Right lobe of liver (tissue), 6 donors: ENCODE results near the gene MYOCOS. TPM values are rescaled to one million over a fixed set of nuclear protein-coding genes. Genes with fewer than 3 reads are reported as not detected.

ENCODE experiments used
- ATAC-seq, 4 donors: fragments of 200-7000 bp; cut with Tn5 transposase; one replicate each; pipeline ENCODE4 v1.9.1; 2020; ENCODE audit warnings: mild to moderate bottlenecking in 4 of 4, moderate library complexity in 4 of 4
- DNase-seq, 3 donors: peaks; one replicate each; pipeline ENCODE4 v3.0.0-alpha.2; 2020
- H3K27ac ChIP-seq, 3 donors: fragments of 200-600 bp; one replicate each; pipeline ENCODE4 v1.8.0; 2022
- H3K27me3 ChIP-seq, 2 donors: fragments of 200-600 bp; one replicate each; pipeline ENCODE4 v1.8.0; 2022
- H3K36me3 ChIP-seq, 4 donors: fragments of 200-600 bp; sonication (generic) in 1 of 4; one replicate each; pipeline versions ENCODE4 v1.5.1 to v1.8.0; 2017 to 2022; ENCODE audit warnings: control low read depth in 1 of 4
- H3K4me1 ChIP-seq, 4 donors: fragments of 200-600 bp; sonication (generic) in 1 of 4; one replicate each; pipeline versions ENCODE4 v1.5.1 to v1.8.0; 2017 to 2022; ENCODE audit warnings: control low read depth in 1 of 4
- H3K4me3 ChIP-seq, 3 donors: fragments of 200-600 bp; one replicate each; pipeline ENCODE4 v1.8.0; 2022
- H3K9me3 ChIP-seq, 4 donors: fragments of 200-600 bp; sonication (generic) in 1 of 4; one replicate each; pipeline versions ENCODE4 v1.5.1 to v1.8.0; 2017 to 2022; ENCODE audit warnings: control low read depth in 1 of 4
- POLR2A ChIP-seq: fragments of 450-650 bp; IDR thresholded peaks from one replicate; pipeline ENCODE4 v1.6.1; 2017; ENCODE audit warnings: antibody characterized with exemption, mild to moderate bottlenecking
- WGBS: methylation state at CpG from one replicate; pipeline ENCODE4 v1.1.6; 2018; ENCODE audit warnings: low coverage, low lambda C conversion rate; ENCODE audit not compliant: insufficient coverage; ENCODE audit errors: missing lambda C conversion rate; 5-methylcytosine and 5-hydroxymethylcytosine counted together
- intact Hi-C, 2 donors: fragments of 100-400 bp; cut with DNase I; formaldehyde crosslinking; loops; one replicate each; pipeline versions ENCODE4 v1.11.2 to v1.14.1; 2022
- total RNA-seq, 6 experiments: library from RNA; depleted of rRNA in 2 of 6; stranded (reverse); fragments of >200 nt in 2 of 6; fragmentation: NEBNext Ultra II Directional in 3 of 6; extraction: Animal tissue kit (Norgen Biotek cat#: 25700) in 3 of 6; gene quantifications; one replicate each; pipeline versions ENCODE4 v1.1.0 to v1.2.4, GENCODE V29; 2016 to 2023
- TF ChIP-seq, protein P1 (sequence below), 4 donors: fragments of 200-600 bp in 3 of 4; fragments of 450-650 bp in 1 of 4; IDR thresholded peaks; one replicate each; pipeline versions ENCODE4 v1.5.1 to v1.8.0; 2016 to 2022; ENCODE audit warnings: antibody characterized with exemption in 4 of 4, mild to moderate bottlenecking in 2 of 4
- donor health status: DM: no; HTN: yes; CAD: no.
- donor health status: DM: no; HTN: no; CAD: no.
- donor health status: DM: no; HTN: no; CAD: no.
- donor health status: DM: no; HTN: yes; CAD: no.
- donor health status: DM: no; HTN: yes; CAD: no.

MYOCOS gene
- total RNA-seq, 6 experiments from 2014 or later: not detected

DNA sequence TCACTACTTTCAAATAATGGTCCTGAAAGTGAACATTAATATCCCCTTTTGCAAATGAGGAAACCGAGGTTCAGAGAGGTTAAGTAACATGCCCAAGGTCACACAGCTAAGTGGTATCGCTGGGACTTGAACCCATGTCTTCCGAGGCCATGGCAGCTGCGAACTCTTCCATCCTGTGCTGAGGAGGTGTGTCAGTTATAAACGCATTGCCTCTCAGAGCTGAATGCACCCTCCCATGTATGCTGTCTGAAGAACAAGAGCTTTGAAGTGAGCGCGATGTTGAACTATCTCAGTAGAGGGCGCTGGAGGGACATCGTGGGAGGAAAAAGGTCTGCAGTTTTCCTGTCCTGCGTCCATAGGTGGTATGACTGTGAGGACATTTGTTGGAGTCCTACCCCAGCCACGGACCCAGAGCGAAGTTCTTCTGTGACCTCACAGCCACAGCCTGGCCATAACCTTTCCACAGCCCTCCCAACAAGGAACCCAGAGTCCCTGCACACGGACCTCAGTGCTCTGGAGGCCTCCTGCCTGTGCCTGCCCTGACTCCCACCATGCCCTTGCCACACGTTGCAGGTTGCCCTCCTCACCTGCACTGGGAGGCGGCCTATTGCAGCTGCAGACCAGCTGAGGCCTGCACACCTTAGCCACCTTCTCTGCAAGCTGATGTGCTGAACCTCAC lies 22.9 kb downstream of the MYOCOS start:
- WGBS: 3% methylated on average over 11 of the region's 15 CpGs
- DNase-seq: peak; percentile 66 to 87 (median 67)
- intact Hi-C loops: loop anchor here in 1 of 2 donors (10.0 kb wide), 1 partner anchor 70 kb away; no protein-coding TSS in a partner anchor

DNA sequence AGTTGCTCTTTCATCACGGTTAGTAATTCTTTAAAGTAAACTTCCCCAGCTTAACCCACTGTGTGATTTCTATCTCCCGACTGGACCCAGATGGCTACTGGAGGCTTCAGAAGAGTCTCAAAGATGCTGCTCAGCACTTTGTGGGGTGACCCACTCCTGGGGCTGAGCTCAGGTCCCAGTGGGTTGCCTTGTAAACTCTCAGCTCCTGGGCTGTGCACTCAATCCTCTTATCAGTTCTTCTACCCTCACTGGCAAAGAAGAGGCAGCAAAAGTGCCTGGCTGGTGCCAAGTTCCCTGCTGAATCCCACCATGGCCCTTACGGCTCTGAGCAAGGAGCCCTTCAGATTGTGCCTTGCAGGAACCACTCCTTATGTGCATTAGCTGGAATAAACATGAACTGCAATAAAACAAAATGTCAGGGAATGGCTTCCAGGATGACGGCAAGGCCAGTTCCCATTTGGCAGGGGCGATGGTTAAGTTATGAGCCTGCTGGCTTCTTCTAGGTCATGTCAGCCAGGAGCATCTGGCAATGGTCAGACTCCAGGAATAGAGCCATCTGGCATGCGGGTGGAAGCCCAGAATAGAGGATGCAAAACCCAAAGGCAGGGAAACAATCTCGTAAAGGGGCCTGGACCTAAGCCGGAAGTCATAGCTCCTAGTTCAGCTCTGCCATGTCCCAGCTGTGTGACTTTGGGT lies 23.7 kb downstream of the MYOCOS start:
- no peaks in the 10 kb centered on the region for H3K36me3 ChIP-seq
- H3K9me3 ChIP-seq: no peaks in the 10 kb centered on the region
- ATAC-seq (peak; percentile 12 to 74 (median 44)), DNase-seq (peak in 2 of 3 donors; percentile 62 to 88)
- whole genome bisulfite sequencing: 44% methylated on average over 8 of the region's 8 CpGs
- no peak for TF ChIP-seq POLR2A
- TF ChIP-seq, protein P1, sequence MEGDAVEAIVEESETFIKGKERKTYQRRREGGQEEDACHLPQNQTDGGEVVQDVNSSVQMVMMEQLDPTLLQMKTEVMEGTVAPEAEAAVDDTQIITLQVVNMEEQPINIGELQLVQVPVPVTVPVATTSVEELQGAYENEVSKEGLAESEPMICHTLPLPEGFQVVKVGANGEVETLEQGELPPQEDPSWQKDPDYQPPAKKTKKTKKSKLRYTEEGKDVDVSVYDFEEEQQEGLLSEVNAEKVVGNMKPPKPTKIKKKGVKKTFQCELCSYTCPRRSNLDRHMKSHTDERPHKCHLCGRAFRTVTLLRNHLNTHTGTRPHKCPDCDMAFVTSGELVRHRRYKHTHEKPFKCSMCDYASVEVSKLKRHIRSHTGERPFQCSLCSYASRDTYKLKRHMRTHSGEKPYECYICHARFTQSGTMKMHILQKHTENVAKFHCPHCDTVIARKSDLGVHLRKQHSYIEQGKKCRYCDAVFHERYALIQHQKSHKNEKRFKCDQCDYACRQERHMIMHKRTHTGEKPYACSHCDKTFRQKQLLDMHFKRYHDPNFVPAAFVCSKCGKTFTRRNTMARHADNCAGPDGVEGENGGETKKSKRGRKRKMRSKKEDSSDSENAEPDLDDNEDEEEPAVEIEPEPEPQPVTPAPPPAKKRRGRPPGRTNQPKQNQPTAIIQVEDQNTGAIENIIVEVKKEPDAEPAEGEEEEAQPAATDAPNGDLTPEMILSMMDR (IDR thresholded peaks at IDR 0.05): no peak
- no peaks in the 10 kb centered on the region for H3K27me3 ChIP-seq
- peak overlapping the region in 1 of 3 donors; percentile 41 for H3K27ac ChIP-seq
- intact Hi-C loops: loop anchor here in 1 of 2 donors (10.0 kb wide), 1 partner anchor 69 kb away; no protein-coding TSS in a partner anchor
- H3K4me1 ChIP-seq: peaks cover 0 to 13% (median 2%) of the 10 kb centered on the region in 4 donors
- no peak overlapping the region for H3K4me3 ChIP-seq

More for the DNA sequence above, 22.9 kb downstream of the MYOCOS start:
- Histone ChIP-seq H3K27ac (peak overlapping the region in 1 of 3 donors; percentile 41), H3K9me3 (no peaks in the 10 kb centered on the region), H3K4me3 (no peak overlapping the region), H3K27me3 (no peaks in the 10 kb centered on the region), H3K4me1 (peaks cover 0 to 13% (median 2%) of the 10 kb centered on the region in 4 donors), H3K36me3 (no peaks in the 10 kb centered on the region)
- TF ChIP-seq POLR2A: no peak
- TF ChIP-seq, protein P1 (IDR thresholded peaks at IDR 0.05): peak; percentile 72 to 81 (median 80)
- ATAC-seq: peak; percentile 96 to 99 (median 98)

DNA sequence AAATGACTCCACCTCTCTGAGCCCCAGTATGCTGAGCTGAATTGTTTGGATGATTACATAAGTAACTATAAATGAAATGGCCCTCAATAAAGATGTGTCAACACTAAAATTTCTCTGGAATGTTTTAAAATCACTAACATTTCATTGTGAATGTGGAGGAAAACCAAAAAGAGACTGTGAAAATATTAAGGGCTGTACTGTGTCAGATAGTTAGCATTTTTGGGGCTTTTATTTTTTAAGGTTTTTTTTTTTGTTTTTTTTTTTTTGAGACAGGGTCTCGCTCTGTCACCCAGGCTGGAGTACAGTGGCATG lies 24.2 kb downstream of the MYOCOS start:
- ATAC-seq: no peak
- intact Hi-C loops: loop anchor here in 1 of 2 donors (10.0 kb wide), 1 partner anchor 69 kb away; no protein-coding TSS in a partner anchor

DNA sequence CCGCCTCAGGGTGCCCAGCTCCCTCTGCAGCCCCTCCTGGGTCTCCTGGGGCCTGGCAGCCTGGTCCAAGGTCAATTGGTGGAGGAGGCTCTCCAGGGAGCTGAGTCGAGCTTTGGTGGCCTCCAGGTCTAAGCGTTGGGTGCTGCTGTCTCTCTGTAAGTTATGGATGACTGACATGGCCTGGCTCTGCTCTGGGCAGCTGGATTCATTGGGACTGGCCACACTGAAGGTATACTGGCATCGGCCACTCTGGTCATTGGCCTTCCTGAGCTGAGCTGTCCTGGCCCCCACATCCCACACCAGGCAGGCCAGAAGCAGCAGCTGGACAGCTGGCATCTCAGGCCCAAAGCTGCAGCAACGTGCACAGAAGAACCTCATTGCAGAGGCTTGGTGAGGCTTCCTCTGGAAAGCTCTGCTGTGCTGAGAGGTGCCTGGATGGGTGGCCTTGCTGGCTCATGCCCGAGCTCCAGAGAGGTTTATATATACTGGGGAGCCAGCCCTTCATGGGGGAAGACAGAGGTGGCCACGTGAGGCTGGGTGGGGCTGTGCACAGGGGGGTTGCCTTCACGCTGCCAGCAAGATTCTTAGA lies 30.3 kb downstream of the MYOCOS start, which contains the start of gene MYOC:
Gene MYOC, minus strand, starts transcription at position 455 of the 589 bp plus-strand sequence. Its CDS starts 77 bp downstream, at position 378.
- H3K27ac ChIP-seq: peak within 1 kb of the TSS in 2 of 3 donors; percentile 85 to 91
- no peaks in the 10 kb centered on the region for H3K9me3 ChIP-seq
- H3K27me3 ChIP-seq: no peaks in the 10 kb centered on the region
- intact Hi-C loops: no loop called here
- no peak within 1 kb of the TSS for H3K4me3 ChIP-seq
- DNase-seq (no peak), ATAC-seq (no peak)
- no peaks in the 10 kb centered on the region for H3K36me3 ChIP-seq
- 49% methylated on average over 4 of the region's 8 CpGs for WGBS
- H3K4me1 ChIP-seq: peaks cover 0 to 22% (median 8%) of the 10 kb centered on the region in 4 donors
- TF ChIP-seq, protein P1 (IDR thresholded peaks at IDR 0.05): no peak
- no peak for TF ChIP-seq POLR2A

More for the DNA sequence above, 24.2 kb downstream of the MYOCOS start:
- TF ChIP-seq, protein P1 (IDR thresholded peaks at IDR 0.05): no peak
- TF ChIP-seq POLR2A: no peak
- no peak overlapping the region for H3K4me3 ChIP-seq
- WGBS: 80% methylated on average over 1 of the region's 1 CpG
- peaks cover 0 to 13% (median 2%) of the 10 kb centered on the region in 4 donors for H3K4me1 ChIP-seq
- no peaks in the 10 kb centered on the region for H3K27me3 ChIP-seq
- H3K9me3 ChIP-seq: no peaks in the 10 kb centered on the region
- H3K36me3 ChIP-seq: no peaks in the 10 kb centered on the region
- no peak for DNase-seq
- H3K27ac ChIP-seq: peak overlapping the region in 1 of 3 donors; percentile 41
